Muscle of back (tissue), 13 donors: ENCODE data around the gene CD300LB. TPM values are rescaled to one million over a fixed set of nuclear protein-coding genes. Genes with fewer than 3 reads are reported as not detected.
"Not testable (repeated sequence)": the region's sequence is repeated elsewhere in the genome, so short reads cannot be mapped to it uniquely, and the experiment has no call there.

Experiments used
- DNase-seq, 3 donors: peaks; one replicate each; pipeline versions ENCODE4 v3.0.0 to v3.0.0-alpha.2; 2013
- long read RNA-seq, 9 donors: transcript quantifications; one replicate each; lab custom pipeline, GENCODE V29; 2026
- polyA plus RNA-seq, 10 donors: library from polyadenylated mRNA; unstranded; fragments of 120-200 nt; gene quantifications; one replicate each; pipeline ENCODE4 v1.2.1, GENCODE V29; 2013; ENCODE audit not compliant: insufficient read length in 10 of 10

The CD300LB gene
- under 1 TPM in 7 of 10 donors, not detected in 3; 0.09 to 0.32 (median 0.20) TPM for polyA plus RNA-seq
- long read RNA-seq, donor 1 = 0 reads
- long read RNA-seq, donor 2 = 0 reads
- long read RNA-seq, donor 3 = 0 reads
- long read RNA-seq, donor 4 = 0 reads
- long read RNA-seq, donor 5 = 0 reads
- long read RNA-seq, donor 6 = 0 reads
- long read RNA-seq, donor 7 = 0 reads
- long read RNA-seq, donor 8 = 0 reads
- long read RNA-seq, donor 9 = 0 reads

DNA sequence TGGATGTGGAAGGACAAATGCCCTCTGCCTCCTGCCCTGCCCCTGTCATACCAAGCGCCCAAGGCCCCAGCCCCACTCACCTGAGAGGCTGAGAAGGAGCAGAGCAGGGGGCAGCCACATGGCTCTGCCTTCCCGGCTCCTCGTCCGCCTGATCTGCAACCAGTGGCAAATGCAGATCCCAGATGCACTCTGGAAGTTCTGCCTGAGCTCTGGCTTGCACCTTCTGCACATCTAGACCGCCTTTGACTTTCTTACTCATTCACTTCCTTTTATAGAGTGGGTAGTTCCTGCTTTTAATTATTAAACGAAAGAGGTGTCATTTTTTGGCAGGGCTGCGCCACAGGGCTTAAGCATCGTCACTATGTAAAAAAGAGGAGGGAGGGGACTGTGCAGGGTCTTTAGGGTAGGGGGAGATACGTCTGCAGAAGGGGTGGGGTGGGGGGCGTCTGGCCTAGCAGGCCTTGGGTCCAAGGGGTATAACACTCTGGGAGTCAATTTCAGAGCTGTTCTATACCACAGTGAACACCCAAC is at the start of gene CD300LB:
CD300LB (minus strand) TSS at position 245 of the 531 bp plus-strand sequence; CDS start at position 120, 125 bp downstream.
- DNase-seq = no peak

DNA sequence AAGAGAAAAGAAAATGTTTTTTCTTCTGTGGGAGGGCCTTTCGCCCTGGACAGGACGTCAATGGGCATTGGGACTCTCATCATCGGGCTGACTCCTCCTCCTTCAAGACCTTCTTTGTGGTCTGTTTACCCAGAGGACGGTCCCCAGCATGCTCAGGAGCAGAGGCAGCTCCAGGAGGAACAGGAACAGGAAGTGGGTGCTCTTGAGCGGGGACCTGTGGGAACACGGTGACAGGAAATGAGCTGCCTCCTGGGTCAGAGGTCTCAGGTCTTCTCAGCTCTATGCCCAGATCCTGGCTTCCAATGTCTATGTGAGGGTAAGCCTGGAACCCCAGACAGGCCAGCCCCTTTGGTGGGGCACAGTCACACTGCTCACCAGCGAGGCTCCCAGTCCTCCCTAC is 48.6 kb upstream of the CD300LB start:
- DNase-seq = no peak

DNA sequence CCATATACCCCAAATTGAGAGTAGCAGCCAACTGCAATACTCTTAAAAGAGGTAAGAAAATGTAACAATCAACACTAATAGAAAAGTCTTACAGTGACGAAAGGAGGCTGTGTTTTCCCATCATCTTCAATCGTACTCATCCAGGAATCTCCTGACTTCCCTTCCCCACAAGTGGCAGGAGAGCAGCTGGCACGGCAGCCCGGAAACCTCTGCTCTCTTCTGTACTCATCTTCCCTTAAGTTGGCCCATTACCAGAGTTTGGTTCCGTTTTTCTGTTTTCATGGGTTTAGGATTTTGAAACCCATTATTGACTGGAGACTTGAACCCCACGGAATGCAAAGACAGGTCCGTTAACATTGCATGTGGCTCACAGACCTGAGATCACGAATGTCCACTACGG is 47.7 kb upstream of the CD300LB start:
- no peak for DNase-seq

DNA sequence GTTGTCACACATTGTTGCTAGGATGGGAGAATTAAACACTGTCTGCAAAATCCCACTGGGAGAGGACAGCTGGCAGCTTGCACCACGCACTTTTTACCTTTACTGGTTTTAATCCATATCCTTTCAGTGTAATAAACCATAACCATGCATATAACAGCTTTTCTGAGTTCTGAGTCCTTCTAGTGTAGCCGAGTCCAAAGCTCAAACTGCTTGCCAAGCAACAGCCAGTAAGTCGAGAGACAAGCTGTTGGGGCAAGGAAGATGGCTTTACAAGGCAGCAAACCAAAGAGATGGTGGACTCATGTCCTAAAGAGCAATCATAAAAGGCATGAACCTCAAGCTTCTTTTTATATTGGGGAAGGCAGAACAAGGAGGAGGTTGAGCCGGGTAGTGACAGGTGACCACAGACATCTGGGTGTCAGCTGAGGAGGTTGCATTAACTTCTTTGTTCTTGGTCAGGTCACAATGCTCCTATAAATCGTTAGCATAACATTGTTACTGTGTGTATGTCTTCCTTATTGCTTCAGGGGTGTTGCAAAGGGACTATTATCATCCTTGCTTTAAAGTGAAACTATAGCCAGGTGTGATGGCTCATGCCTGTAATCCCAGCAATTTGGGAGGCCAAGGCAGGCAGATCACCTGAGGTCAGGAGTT is 43.3 kb upstream of the CD300LB start:
- no peak for DNase-seq

DNA sequence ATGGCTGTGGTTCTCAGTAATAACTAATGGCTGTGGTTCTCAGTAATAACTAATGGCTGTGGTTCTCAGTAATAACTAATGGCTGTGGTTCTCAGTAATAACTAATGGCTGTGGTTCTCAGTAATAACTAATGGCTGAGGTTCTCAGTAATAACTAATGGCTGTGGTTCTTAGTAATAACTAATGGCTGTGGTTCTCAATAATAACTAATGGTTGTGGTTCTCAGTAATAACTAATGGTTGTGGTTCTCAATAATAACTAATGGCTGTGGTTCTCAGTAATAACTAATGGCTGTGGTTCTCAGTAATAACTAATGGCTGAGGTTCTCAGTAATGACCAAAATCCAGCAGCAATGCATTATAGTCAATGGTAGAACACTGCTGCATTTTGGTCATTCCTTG is 42.4 kb upstream of the CD300LB start:
- not testable (repeated sequence) for DNase-seq

DNA sequence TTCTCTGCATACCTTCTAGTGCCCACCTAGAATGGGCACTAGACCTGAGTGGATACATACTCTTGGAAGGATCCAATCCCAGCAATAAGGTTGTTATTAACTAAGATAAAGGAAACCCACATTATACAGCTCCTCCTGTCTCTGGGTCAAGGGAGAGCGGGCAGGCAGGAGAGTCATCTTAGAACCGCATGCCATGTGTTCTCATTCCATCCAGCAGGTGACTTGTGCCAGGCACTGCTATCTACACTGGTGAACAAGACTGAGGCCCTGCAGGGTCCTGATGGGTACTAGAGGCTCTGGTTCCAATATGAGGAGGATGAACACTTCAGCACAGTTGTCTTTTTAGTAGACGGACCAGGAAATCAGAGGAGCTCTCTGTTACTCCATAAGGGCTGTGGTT is 41.9 kb upstream of the CD300LB start:
- DNase-seq = no peak

DNA sequence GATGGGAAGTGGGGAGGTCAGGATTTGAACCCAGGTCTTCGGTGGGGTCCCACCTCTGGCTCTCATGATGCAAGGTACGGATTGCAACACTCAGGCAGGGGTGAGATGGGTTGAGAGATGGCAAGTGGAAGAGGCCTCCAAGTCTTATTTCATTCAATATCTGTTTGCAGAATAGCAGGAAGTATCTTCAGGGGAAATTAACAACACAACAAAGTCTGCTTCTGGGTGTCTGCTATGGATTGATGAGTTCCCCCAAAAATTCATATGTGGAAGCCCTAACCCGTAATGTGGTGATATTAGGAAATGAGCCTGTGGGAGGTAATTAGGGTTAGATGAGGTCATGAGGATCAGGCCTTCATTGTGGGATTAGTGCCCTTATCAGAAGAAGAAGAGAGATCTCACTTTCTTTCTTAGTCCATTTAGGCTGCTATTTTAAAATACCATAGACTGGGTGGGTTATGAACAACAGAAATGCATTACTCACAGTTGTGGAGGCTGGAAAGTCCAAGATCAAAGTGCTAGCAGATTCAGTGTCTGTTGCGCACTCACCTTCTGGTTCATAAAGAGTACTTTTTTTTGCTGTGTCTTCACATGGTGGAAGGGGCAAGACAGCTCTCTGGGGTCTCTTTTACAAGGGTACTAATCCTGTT is 40.5 kb upstream of the CD300LB start:
- no peak for DNase-seq

DNA sequence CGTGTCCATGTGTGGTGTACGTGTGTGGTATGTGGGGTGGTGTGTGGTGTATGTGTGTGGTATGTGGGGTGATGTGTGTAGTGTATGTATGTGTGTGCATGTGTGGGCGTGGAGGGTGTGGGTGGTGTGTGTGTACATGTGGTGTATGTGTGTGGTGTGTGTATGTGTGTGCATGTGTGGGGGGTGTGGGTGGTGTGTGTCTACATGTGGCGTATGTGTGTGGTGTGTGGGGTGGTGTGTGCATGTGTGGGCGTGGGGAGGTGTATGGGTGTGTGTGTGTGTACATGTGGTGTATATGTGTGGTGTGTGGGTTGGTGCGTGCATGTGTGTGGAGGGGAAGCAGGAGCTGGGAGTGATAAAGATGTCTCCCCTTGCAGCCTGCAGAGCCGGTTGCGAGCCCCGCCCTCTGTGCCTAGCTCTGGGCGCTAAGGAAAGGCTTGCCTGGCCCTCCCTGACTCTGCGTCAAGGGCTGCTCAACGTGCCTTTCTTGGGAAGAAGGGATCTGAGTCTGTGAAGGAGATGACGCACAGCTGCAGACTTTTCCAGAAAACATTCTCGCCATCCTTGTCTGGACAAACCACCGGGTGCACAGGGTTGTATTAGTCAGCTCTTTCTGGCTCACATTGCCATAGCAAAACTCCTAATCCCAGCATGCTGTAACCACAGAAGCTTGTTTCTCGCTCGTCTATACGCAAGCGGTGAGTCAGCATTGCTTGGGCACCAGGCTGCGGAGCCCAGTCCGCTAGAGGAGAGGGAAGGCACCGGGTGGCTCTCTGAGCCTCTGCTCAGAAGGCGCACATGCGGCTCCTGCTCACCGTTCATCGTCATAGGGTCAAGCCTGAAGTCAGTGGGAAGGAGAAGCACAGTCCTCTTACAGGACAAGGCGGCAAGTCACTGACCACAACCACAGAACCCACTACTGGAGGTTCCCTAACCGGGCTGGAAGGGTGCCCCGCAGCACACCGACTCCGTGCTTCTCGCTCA is 38.0 kb upstream of the CD300LB start:
- DNase-seq = peak; percentile 23 to 78 (median 45)

DNA sequence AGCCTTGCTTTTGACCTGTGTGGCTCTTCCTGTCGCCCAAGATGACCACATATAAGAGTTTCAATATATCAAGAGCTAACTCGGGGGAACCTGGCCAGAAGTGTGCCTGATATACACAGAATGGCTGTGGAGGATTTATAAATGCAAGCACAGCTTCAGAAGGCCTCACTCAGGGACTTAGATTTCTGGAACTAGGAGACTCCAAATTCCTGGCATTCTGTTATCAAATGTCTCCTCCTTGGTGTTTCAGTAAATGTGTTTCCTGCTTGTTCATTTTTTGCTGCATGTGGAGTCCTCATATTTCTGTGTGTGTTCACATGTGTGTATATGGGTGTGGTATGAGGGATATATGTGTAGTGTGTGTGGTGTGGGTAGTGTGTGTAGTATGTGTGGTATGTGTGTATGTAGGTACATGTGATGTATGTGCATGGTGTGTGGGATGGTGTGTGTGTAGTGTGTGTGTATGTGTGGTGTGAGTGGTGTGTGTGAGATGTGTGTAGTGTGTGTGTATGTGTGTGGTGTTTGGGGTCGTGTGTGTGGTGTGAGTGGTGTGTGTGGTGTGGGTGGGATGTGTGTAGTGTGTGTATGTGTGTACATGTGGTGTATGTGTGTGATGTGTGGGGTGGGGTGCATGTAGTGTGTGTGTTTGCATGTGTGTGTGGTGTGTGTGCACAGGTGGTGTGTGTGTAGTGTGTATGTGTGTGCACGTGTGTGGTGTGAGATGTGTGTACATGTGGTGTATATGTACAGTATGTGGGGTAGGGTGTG is 37.0 kb upstream of the CD300LB start:
- DNase-seq = no peak

DNA sequence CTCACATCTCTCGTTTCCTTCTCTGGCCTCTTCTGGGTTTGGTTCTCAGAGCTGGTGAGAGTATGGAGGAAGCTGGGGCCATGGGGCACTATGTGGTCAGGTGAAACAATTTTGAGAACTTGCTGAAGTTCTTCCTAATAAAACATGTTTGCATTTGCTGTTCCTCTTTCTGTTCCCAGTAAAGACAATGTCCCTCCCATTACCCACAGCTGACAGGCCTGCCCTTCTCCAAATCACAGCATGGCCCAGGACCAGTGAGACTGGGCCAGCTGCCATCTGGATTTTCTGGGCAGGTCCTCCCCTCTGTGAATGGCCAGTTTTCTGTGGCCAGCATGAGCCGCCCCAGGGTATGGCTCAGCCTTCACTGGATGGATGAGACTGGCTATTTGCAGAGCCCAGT is 36.1 kb upstream of the CD300LB start, which contains the start of gene CD300H:
CD300H (minus strand) TSS at position 113 of the 400 bp plus-strand sequence.
- no peak for DNase-seq

DNA sequence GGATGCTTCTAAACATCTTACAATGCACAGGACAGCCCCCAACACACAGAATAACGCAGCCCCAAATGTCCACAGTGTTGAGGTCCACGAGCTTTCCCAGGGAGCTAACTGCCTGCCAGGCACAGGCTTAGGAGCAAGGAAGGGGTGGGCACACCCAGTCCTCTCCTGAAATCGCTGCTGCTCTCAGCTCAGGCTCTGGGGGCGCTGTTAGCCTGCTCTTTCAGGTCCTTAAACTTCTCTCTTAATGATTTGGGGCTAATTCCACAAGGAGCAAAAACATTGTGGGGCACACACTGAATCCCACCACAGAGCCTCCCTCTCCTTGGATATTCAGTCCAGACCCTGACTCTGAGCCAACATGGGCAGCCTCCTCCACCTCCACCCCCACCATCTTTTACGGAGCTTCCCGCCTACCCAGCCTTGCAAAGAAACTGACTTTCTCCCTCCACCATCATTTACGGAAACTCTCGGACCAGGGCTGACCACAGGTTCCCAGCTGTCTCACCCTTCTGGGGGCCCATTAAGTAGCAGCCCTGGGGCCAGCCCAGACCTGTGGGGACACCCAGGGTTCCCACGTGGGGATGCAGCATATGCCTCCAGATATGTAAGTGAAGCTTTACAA is 35.0 kb upstream of the CD300LB start:
- DNase-seq = peak in 2 of 3 donors; percentile 13 to 30

DNA sequence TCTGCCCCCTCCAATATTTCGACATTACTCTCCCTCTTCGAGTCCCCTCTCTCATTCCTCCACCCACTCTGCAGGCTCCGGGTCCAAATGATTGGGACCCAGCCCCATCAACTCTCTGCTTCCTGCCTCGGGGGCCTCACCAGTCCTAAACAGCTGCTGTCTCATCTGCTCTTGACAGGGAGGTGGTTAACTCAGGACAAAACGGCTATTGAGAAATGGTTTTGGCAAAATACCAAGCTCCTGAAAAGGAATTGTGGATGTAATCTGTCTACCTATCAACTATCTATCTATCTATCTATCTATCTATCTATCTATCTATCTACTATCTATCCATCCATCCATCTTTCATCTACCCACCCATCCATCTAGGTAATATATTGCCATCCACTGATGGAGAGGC is 33.9 kb upstream of the CD300LB start:
- DNase-seq = no peak

DNA sequence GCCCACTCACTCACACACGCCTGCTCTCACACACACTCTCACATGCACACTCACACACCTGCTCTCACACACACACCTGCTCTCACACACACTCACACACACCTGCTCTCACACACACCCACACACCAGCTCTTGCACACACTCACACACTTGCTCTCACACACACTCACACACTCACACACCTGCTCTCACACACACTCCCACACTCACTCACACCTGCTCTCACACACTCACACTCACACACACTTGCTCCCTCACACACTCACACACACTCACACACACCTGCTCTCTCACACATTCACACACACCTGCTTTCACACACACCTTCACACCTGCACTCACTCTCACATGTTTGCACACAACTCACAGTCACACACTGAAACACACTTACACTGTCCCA is 32.1 kb upstream of the CD300LB start:
- DNase-seq = no peak

DNA sequence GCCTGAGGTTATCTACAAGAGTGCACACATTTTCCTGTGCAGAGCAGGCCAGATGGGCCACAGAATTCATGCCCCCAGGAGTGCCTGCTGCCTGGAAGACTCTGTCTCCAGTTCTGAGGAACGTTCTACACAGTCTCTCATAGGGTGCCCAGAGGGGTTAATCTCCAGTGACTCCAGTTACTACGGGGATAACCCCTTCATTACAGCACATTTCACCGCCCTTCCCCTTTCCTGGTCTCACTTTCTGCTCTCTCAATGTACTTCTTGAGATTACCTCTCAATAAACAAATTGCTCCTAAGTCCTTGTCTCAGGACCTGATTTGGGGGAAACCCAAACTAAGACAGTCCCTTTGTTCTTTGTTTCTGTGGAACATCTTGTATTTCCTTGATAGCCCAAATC is 30.3 kb upstream of the CD300LB start:
- no peak for DNase-seq

DNA sequence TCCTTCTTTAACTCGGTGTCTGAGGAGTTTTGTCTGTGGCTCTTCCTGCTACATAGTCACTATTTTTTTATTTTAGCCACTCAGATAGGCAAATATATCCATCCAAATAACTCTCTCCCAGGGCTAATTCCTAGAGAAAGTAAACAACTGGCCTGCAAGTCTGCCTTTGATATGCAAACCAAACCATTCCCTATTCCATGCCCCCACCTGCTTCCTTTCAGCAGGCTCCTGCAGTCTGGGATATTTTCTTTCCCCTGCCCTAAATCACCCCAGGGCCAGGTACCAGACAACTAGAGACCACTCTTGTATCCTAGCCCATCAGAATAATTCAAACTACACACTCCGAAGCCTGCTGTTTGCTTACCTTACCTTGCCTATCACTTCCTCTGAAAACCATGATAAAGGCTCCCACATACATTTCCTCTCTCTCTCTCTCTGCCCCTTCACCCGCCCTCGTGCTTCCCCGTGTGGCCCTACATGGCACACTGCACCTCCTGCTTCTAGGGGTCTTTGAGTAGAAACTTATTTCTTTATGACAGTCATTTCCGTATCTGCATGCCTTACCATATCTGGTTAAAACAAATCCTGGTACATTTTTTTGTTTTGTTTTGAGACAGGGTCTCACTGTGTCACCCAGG is 27.7 kb upstream of the CD300LB start:
- DNase-seq = no peak

DNA sequence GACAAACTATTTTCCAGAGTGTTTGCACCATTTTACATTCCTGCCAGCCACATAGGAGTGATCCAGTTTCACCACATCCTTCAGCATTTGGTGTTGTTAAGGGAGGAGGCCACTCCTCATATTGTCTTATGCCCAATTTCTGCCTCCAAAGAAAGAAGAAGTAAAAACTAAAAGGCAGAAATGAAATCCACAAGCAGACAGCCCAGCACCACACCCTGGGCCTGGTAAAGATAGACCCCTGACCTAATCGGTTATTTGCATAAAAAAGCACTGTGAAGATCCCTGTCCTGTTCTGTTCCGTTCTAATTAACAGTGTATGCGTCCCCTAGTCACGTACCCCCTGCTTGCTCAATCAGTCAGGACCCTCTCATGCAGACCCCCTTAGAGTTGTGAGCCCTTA is 27.1 kb upstream of the CD300LB start:
- not testable (repeated sequence) for DNase-seq

DNA sequence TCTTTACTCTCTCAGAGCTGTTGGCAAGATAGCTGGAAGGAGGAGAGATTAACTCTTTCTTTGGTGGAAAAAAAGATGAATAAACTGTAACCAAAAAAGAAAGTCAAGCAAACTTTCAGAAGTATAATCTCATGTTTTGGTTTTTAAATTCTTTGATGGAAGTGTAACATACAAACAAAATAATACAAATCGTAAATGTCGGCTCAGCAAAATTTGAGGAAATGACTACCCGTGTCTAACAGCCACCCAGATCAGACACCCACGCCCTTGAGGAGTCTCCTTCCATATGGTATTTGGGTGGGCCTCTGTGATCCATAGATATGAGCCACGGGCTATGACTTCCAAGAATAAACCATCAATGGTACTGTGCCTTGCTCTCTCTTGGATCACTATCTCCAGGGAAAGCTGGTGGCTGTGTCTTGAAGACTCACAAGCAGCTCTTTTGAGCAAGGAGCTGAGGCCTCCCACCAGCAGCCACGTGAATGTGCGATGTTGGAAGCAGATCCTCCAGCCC is 24.2 kb upstream of the CD300LB start:
- no peak for DNase-seq

DNA sequence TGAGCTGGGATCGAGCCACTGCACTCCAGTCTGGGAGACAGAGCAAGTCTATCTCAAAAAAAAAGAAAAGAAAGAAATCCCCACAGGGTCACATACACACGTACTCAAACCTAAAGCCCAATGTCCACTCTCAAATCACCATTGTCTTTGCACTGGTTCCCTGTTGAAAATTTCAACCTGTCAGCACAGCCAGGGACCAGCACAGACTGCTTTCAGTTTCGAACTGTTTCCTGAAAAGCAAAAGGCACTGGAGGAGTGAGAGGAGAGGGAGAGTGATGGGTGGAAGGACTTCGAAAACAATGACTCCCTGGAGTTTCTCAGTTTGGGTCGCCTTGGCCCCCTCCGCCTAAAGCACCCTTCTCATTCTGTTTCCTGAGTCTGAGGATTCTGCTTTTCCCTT is 23.6 kb upstream of the CD300LB start:
- DNase-seq = no peak

DNA sequence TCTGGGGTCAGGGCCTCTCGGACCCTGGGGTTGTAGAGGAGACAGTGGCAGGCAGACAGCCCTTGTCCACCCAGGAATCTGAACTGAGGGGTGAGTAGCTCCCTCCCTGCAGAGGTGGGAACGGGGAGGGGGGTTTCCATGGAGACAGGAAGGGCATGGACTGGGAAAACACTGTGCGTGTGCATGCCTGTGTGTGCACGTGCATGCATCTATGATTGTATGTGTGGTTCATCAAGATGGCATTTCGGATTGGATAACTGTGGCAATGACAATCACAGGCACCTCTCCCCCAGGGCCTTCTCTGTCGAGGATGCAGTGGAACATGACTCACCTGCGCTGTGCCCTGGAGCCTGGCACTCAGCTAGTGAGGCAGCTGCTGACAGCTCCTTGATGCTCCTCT is 20.8 kb upstream of the CD300LB start:
- no peak for DNase-seq

DNA sequence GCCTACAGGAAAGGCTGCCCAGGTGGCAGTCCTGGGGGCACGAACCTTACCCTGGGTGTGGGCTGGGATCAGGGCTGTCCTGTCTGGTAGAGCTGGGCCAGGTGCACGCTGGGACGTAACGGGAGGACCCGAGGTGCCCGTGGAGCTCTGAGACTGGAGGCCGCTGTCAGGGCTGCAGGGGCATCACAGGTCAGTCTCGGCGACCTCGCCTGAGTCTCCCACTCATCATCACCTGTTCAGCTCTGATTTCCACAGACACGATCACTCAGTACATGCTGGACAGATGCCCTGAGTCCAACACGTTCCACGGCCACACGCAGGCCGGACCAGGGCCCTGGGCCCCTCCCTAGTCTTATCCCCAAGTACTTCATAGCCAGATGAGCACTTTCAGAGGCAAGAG is 19.3 kb upstream of the CD300LB start:
- no peak for DNase-seq
